GM19455 (cell line): Measurements from ENCODE around the gene TMEM131.
"Not testable (repeated sequence)": the region's sequence is repeated elsewhere in the genome, so short reads cannot be mapped to it uniquely, and the experiment has no call there.

ENCODE experiments used
- ATAC-seq: cut with Tn5 transposase; IDR thresholded peaks from one replicate; pipeline ENCODE4 v1.9.1; 2021; ENCODE audit not compliant: unreplicated experiment

Gene TMEM131

DNA sequence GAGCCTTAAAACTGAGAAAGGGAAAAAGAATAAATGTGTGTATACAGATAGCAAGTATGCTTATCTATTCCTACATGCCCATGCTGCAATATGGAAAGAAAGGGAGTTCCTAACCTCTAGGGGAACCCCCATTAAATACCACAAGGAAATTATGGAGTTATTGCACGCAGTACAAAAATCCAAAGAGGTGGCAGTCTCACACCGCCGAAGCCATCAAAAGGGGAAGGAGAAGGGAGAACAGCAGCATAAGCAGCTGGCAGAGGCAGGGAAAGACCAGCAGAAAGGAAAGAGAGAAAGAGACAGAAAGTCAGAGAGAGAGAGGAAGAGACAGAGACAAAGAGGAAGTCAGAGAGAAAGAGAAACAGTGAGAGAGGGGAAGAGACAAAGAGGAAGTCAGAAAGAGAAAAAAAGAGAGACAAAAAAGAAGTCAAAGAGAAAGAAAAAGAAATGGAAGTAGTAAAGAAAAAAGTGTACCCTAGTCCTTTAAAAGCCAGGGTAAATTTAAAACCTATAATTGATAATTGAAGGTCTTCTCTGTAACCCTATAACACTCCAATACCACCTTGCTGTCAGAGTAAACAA lies 169.4 kb downstream of the TMEM131 start:
- not testable (repeated sequence) for ATAC-seq

DNA sequence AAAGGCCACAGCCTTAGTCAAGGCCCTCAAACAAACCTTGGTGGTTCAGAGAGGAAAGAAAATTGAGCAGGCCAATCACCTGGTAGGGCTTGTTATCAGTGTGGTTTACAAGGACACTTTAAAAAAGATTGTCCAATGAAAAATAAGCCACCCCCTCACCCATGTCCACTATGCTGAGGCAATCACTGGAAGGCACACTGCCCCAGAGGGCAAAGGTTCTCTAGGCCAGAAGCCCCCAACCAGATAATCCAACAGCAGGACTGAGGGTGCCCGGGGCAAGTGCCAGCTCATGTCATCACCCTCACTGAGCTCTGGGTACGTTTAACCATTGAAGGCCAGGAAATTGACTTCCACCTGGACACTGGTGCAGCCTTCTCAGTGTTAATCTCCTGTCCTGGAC lies 171.7 kb downstream of the TMEM131 start:
- ATAC-seq = not testable (repeated sequence)

DNA sequence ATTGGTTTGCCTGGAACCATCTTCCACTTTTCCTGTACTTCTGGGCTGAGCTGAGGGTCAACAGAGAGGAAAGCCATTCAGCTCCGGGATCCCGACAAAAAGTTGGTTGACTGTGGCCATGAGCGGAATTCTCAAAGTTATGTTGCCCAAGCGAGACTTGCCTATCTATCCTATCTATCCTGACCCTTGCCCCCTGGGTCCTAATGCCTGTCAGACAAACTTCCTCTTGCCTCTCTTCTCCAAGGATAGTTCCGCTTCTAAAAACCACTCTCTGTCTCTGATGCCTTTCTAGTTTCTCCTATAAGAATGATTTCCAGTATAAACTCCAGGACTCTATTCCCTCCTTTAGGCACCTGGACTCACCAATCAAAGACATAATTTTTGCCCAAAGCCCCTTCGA lies 173.9 kb downstream of the TMEM131 start:
- not testable (repeated sequence) for ATAC-seq

DNA sequence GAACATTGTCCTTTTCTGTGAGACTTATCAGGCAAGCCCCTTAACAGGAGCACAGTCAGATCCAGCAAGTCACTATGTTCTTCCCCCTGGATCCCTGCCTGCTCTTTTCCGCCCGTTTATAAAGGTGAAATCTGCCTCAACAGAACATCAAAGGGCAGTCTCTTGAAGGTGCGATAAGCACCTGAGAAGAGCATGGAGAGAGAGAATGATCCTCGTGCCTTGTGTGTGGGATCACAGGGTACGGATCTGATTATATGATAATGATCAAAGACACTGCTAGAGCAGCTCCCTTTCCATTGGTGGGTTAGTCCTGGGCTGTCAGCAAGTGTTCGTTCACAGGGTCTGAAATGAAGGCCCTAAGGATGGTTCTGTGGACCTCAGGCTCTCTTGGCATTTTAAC lies 176.0 kb downstream of the TMEM131 start:
- ATAC-seq = no peak

DNA sequence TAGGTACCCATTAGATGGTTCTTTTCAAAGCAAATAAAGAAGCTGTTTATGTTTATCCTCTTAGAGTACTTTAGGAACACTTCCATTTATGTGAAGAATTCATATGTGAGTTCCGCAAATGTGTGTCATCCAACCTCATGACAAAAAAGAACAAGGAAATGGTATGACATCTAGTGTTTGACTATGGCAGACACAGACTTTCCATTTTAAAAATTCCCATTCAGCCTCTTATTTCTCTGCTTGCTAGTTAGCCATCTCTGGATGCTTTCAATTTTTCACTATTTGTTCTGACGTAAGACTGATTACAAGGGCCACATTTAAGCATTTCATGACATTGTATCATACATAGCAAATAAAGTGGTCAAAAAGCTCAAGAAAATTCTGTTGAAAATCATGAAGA lies 179.3 kb downstream of the TMEM131 start:
- ATAC-seq = no peak

DNA sequence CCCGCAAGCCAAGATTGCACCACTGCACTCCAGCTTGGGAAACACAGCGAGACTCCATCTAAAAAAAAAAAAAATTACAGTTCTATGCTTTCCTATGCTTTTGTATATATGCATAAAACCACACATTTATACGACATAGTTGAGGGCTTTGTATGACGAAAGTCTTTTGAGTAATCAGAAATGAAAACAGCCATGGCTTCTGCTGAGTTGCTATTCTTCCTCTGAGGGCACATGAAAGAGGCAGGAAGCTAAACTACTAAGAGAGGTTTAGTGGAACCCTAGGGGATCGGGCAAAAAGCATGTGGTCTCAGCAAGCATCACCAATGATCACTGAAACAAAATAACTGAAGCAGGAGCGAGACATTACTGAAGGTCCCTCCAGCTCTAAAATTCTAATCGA lies 182.8 kb downstream of the TMEM131 start:
- ATAC-seq = no peak

DNA sequence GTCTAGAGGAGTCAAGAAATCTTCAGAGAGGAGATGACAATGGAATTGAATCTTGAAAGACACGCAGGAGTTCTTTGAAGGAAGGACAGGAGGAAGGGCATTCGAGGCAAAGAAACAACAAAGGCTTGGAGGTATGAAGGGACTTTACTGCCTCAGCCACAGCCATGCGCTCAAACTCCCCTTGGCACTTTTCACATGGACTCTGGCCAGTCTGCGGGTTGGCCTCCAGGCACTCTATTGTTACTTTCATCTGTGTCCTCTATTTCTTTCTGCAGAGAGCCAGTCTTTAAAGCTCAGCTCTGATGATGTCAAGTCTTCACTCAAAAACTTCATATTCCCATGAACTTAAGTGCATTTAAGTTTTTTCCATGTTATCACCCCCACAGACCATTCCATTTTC lies 186.9 kb downstream of the TMEM131 start:
- ATAC-seq = no peak

GRCh38 chr2:97806738-97807618 lies 188.8 kb downstream of the TMEM131 start:
- ATAC-seq = peak; percentile 69

GRCh38 chr2:97805776-97806175 lies 190.0 kb downstream of the TMEM131 start:
- ATAC-seq = no peak

- ATAC-seq = no peak
Observed at GRCh38 chr2:97801028-97801427, 194.7 kb downstream of the TMEM131 start.

DNA sequence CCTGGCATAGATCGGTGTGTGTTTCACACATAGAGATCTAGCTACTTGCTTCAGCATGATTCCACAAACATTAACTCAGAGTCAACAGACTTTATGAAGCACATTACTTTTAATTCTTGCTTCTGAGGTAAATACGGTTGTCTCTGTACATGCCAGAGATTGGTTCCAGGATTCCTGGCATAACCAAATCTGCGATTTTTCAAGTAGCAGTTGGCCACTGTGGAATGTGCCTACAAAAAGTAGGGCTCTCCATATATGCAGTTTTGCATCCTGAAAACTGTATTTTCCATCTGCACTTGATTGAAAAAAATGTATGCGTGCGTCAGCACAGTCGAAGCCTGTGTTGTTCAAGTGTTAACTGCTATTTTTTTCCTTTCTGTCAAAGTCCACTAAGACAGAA lies 197.3 kb downstream of the TMEM131 start:
- no peak for ATAC-seq

DNA sequence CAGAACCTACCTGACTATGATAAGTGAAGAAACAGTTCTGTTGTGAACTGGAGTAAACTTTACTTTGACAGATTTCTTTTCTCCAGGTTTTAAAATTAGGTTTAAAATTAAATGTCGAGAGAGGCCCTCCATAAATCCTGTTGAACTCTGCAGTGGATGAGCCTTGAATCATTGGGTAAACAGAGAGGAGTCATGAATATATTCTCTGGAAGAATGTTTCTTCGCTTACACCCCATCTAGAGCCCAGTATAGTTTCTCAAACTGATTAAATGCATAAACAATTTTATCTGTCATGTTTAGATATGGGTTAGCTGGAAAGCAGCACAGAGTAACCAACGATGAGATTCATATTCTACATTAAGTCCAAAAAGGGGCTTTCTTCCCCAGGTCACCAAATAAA lies 198.4 kb downstream of the TMEM131 start:
- no peak for ATAC-seq

- no peak for ATAC-seq
Observed at GRCh38 chr2:97796465-97797126, 199.2 kb downstream of the TMEM131 start.

GRCh38 chr2:97792416-97792815 lies 203.3 kb downstream of the TMEM131 start:
- no peak for ATAC-seq

GRCh38 chr2:97788986-97789644 lies 206.6 kb downstream of the TMEM131 start:
- ATAC-seq = no peak

DNA sequence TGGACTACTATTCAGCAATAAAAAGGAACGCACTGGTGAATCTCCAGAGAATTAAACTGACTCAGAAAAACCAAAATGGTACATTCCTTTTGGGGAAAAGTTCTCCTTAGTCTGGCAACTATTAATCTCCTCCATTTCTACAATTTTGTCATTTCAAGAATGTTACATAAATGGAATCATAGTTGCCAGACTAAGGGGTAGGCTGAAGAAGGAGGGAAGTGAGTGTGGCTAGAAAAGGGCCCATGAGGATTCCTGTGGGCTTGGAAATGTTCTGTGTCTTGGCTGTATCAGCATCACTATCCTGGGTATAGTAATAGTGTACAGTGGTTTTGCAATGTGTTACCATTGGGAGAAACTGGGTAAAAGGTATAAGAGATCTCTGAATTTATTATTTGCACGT lies 209.9 kb downstream of the TMEM131 start:
- no peak for ATAC-seq

DNA sequence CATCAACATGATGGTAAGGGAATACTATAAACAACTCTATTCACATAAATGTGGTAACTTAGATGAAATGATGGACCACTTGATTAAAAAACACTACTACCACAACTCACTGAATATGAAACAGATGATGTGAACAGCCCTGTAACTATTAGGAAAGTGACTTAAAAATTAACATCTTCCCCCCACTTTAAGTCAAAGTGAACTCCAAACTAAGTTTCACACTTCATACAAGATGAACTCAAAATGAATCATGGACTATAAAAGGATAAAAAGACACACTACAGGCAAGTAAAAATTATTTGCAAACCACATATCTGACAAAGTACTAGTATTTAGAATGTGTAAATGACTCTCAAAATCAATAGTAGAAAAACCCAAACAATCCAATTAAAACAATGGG lies 210.8 kb downstream of the TMEM131 start:
- ATAC-seq = no peak

DNA sequence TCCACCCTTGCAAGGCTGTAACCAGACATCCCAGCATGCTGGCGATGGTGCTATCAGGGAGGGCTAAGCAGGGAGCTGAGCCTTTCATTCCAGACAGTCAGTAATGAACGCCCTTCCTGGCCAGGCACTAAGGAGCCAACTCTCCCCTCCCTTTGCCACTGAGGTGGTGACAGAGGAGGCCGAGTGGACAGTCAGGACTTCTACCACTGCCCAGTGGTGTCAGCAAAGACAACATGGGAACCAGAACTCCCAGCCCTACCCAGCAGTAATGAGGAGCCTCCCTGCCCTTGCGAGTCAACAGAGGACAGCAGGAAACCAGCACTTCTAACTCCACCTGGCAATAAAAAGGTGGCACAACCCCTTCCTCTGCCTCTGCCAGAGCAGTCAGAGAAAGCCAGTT lies 213.8 kb downstream of the TMEM131 start:
- ATAC-seq = no peak

DNA sequence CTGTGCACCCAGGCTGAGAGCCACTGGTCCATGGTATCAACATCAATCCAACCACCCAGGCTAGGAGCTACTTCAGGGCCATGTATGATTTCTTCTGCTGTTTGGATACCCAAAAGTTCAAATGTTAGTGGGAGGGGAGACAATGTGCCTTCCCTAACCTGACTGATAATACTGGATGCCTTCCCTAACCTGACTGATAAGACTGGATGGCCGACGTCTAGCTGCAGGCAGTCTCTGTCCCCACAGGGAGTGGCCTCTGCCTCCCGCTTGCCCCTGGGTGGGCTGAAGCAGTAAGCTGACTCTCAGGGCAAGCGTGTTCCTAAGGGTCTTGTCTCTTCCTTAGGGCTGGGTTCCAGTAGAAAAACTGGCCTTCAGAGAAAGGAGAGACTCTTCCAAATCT lies 216.6 kb downstream of the TMEM131 start:
- no peak for ATAC-seq

DNA sequence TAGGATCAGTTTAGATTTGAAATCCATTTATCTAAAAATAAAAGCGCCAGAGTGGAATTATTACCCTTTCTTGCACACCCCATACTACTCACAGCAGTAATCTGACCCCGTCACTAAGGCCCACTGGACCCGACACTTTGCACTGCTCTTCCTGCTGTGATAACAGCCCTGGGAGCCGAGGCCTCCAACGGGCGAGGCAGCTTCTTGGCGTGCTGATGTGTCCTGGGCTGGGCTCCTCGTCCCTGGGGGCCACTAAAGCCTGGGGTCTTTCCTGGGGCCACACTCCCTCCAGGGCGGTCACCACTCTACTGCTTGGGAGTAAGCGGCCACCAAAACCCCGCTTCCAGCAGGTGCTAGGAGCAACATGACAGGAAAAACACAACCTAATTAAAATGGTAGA lies 220.7 kb downstream of the TMEM131 start:
- ATAC-seq = no peak

GRCh38 chr2:97774425-97774824 lies 221.3 kb downstream of the TMEM131 start:
- ATAC-seq = no peak

DNA sequence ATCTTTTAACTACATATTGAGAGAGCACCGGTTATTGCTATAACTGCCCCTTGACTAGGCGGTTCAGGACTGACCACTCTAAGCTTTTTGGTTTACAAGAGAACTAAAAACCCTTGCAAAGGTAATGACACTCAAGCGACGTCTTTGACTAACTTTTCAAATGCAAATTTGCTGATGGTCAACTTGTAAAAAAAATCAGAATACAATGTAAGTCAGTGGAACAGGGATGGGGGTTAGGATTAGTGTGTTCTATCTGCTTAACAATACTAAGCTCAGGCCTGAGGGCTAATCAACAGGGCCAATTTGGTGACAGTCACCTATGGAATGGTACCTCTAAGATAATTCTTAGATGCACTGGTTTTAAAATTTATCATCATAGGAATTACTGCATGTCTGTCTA lies 225.3 kb downstream of the TMEM131 start:
- no peak for ATAC-seq
